ENCODE results near the gene ATP6AP1.

DNA sequence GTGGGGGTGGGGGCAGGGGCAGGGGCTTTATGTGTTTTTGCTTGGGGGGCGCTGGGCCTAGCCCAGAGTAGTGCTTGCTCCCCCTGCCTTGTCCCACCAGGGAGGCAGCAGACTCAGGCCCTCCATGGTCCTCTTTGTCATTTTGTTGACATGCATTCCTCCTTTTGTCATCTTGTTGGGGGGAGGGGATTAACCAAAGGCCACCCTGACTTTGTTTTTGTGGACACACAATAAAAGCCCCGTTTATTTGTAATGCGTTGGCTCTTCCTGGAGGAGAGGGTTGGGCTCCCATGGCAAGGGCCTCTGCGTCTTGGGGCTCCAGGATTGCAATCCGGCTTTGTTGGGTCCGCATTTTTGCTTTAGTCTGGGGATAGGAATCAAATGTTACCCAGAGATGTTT lies 47.2 kb upstream of the ATP6AP1 start:
- TF ChIP-seq, protein P1, sequence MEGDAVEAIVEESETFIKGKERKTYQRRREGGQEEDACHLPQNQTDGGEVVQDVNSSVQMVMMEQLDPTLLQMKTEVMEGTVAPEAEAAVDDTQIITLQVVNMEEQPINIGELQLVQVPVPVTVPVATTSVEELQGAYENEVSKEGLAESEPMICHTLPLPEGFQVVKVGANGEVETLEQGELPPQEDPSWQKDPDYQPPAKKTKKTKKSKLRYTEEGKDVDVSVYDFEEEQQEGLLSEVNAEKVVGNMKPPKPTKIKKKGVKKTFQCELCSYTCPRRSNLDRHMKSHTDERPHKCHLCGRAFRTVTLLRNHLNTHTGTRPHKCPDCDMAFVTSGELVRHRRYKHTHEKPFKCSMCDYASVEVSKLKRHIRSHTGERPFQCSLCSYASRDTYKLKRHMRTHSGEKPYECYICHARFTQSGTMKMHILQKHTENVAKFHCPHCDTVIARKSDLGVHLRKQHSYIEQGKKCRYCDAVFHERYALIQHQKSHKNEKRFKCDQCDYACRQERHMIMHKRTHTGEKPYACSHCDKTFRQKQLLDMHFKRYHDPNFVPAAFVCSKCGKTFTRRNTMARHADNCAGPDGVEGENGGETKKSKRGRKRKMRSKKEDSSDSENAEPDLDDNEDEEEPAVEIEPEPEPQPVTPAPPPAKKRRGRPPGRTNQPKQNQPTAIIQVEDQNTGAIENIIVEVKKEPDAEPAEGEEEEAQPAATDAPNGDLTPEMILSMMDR (conservative IDR thresholded peaks at IDR 0.05 in 1 of 2, IDR thresholded peaks at IDR 0.05 in 1 of 2; ENCODE audit: low read depth in 1 of 2, low read length in 2 of 2), result no peak
- no peak for TF ChIP-seq EZH2 (IDR thresholded peaks at IDR 0.05; ENCODE audit: low read length, missing control alignments)
